GM06990 (cell line): ENCODE data around the gene HMX1.

Source experiments
- DNase-seq: peaks from one replicate; pipeline ENCODE4 v3.0.0-alpha.2; 2011; ENCODE audit not compliant: insufficient read length; ENCODE audit errors: extremely low read depth
- H3K27me3 ChIP-seq: replicated peaks from 2 replicates; pipeline ENCODE4 v1.6.0; 2011; ENCODE audit warnings: low read length; ENCODE audit not compliant: control insufficient read depth, insufficient read depth
- H3K36me3 ChIP-seq: 2 replicates; pipeline ENCODE4 v1.5.1; 2011; ENCODE audit warnings: low read length; ENCODE audit not compliant: control insufficient read depth, insufficient read depth
- H3K4me3 ChIP-seq: replicated peaks from 2 replicates; pipeline ENCODE4 v1.5.1; 2011; ENCODE audit warnings: low read depth, mild to moderate bottlenecking, control low read depth, low read length
- TF ChIP-seq, protein P1 (sequence below): IDR thresholded peaks from 2 replicates; pipeline ENCODE4 v1.5.1; 2011; ENCODE audit warnings: low read length, control low read depth, mild to moderate bottlenecking, inconsistent platforms; ENCODE audit not compliant: insufficient read depth, poor library complexity, severe bottlenecking

Gene HMX1

DNA sequence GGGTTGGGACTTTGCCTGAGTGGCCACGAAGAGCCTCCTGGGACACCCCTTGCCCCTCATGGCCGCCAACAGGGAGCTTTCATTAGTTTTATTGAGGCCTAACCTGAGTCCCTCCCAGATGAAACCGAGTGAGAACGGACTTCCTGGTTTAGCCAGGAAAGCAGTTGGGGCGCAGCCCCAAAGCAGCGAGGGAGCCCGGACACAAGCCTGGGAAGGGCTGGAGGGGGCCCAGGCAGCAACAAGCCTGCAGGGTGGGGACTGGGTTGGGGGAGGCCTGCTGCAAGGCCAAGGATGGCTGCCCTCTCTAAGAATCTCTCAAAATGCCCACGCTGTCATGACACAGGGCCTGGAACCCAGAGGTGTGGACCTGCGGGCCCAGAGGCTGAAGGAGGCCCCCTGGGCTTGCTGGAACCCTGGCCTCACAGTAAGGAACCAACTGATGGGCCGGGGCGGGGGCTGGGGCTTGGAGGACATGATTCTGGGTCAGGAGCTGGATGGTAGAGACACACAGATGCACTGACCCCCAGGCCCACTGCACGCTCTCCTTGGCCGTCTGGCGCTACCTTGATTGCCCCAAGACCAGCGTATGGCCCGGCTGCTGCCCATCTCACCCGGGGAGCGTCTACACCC, 5.8 kb downstream of the HMX1 start:
- DNase-seq: no peak
- TF ChIP-seq, protein P1, sequence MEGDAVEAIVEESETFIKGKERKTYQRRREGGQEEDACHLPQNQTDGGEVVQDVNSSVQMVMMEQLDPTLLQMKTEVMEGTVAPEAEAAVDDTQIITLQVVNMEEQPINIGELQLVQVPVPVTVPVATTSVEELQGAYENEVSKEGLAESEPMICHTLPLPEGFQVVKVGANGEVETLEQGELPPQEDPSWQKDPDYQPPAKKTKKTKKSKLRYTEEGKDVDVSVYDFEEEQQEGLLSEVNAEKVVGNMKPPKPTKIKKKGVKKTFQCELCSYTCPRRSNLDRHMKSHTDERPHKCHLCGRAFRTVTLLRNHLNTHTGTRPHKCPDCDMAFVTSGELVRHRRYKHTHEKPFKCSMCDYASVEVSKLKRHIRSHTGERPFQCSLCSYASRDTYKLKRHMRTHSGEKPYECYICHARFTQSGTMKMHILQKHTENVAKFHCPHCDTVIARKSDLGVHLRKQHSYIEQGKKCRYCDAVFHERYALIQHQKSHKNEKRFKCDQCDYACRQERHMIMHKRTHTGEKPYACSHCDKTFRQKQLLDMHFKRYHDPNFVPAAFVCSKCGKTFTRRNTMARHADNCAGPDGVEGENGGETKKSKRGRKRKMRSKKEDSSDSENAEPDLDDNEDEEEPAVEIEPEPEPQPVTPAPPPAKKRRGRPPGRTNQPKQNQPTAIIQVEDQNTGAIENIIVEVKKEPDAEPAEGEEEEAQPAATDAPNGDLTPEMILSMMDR: no peak
- no peaks in the 10 kb centered on the region; the same call in 1 of the 2 replicates for H3K36me3 ChIP-seq
- H3K4me3 ChIP-seq: no peak overlapping the region
- H3K27me3 ChIP-seq: no peaks in the 10 kb centered on the region; the same call in none of the 2 replicates

DNA sequence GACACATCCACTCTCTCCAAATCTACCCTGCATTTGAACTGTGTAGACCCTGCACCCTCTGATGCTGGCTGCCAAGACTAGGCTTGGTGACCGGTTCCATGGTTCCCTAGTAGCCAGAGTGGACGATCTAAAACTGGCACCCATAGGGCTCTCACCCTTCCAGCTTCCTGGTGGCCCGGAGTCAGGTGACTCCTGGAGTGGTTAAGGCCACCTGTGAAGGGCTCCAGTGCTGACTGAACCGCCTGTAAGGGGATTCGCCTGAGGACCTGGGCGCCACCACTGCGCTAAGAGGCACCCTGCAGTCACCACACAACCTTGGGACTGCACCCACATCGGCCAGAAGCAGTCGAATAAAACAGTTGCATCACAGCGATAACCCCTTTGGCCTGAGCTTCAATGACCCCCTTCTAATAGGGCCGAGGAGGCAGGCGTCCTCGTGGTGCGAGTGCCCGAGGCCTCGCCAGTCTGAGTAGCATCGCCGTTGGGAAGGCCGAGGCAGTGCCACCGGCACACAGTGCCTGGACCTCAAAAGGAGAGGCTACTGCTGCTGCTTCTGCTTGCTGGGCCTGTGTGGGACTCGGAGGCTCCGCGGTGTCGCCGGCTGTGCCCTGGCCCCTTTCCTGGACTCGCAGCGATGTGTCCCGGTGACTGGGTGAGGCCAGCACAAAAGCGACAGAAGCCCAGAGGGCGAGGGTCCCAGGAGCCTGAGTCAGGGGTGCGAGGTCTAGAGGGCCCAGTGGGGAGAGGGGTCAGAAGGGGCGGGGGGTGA, 6.5 kb downstream of the HMX1 start:
- no peaks in the 10 kb centered on the region; the same call in none of the 2 replicates for H3K27me3 ChIP-seq

DNA sequence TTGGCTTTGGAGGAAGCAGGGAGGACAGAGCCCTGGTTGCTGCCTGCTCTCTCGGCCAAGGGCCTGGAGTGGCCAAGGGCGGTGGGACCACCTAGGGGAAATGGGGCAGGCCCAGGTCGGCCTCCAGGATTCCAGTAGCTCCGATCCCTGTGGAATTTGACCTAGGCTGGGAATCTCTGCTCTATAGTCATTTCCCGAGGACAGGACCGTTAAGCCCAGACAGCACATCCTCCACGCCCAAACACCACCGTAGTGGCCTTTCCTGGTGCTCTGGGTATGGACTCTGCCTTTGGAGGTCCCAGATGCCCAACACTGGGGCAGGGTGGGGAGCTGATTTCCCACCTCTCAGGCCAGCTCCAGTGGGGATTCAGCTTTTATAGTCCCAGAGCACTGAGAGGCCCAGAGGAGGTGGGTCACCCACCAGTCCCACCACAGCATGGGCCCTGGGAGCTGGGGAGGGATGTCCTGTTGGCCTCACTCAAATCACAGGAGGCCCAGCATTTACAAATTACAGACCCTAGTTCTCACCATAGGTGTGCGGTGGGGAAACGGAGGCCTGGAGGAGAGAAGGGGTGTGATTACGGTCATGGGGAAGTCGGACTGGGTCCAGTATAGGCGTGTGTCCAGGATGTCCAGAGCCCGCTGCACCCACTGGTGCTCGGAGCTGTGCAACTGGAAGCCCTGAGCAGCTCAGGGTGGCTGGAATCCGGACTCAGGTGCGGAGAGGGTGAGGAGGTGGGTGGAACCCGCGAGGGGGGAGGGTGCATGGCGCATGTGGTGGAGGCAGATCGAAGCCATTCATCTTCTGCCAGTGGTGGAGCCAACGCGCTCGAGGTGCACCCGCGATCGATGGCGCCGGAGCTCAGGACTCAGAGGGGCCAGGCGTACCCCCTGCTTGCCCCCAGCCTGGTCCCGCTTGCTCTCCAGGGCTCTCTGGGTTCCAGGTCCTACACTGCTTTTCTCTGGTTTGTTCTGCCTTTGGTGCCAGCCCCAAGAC, 7.7 kb downstream of the HMX1 start:
- H3K4me3 ChIP-seq: no peak overlapping the region
- H3K36me3 ChIP-seq: no peaks in the 10 kb centered on the region; the same call in 1 of the 2 replicates
- no peaks in the 10 kb centered on the region; the same call in 1 of the 2 replicates for H3K27me3 ChIP-seq
- no peak for DNase-seq
- TF ChIP-seq, protein P1: no peak

More for the DNA sequence above, 6.5 kb downstream of the HMX1 start:
- Histone ChIP-seq H3K36me3 (no peaks in the 10 kb centered on the region; the same call in 1 of the 2 replicates), H3K4me3 (no peak overlapping the region)
- DNase-seq: no peak
- TF ChIP-seq, protein P1: no peak

DNA sequence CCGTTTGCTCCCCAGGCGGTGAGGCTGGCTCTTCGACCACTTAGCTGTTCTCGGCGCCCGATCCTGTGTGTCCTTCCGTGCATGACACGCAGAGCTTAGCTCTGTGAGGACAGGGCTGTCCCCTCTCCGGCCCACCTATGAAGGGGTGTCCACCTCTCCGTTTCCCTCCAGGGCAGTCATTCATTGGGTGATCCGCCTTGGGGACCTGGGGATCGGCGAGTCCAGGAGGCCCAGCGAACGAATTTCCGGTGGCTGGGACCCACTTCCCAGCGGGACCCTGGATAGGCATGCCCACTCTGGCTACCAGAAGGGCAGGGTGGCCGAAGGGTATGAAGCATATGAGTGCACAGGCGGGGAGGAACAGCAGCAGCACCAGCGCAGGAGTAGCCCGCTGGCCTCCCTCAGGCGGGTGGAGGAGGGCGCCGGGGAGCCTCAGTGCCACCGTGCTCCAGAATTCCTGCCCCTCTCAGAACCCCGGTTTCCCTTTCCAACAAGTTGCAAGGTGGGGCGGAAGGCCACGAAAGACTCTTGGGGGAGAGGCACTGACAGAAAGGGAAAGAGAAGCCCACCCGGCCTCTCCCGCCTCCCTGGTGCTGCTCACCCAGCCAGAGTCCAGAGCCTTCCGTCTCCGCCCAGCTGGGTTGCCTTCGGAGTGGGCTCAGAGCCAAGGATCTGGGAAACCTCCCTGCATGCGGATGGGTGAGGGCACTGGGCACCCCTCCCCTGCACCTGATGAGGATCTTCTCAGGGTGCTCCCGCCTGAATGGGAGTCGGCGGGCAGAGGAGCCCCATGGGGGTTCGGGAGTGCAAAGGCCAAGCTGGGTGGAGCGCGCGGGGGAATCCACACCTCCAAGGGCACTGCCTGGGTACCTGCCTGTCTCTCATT, 8.6 kb downstream of the HMX1 start:
- no peak overlapping the region for H3K4me3 ChIP-seq
- TF ChIP-seq, protein P1: no peak
- no peak for DNase-seq
- no peaks in the 10 kb centered on the region for H3K27me3 ChIP-seq
- H3K36me3 ChIP-seq: no peaks in the 10 kb centered on the region; the same call in 1 of the 2 replicates

DNA sequence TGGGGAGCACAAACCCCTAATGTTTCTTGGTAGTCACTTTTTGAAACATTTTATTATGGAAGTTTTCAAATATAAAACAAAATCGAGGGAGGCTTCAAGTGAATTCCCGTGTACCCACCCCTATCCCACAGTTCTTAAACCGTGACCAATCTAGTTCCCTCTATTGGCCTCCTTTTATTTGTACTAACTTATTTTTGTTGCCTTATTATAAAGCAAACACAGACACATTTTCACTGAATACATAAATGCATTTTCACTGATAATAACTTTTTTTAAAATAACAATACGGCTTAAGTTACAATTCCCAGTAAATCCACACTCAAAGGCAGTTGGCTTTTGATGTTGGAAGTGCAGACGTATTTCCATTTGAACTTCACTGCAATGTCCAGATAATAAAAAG, 9.3 kb downstream of the HMX1 start:
- DNase-seq: no peak
- Histone ChIP-seq H3K27me3 (no peaks in the 10 kb centered on the region; the same call in 1 of the 2 replicates), H3K4me3 (no peak overlapping the region), H3K36me3 (no peaks in the 10 kb centered on the region; the same call in 1 of the 2 replicates)
- TF ChIP-seq, protein P1: no peak
